Dermis microvascular lymphatic vessel endothelial cell (primary cell): Measurements from ENCODE around the gene MAD1L1. TPM values are rescaled to one million over a fixed set of nuclear protein-coding genes. Genes with fewer than 3 reads are reported as not detected.
A peak's percentile ranks its signal among the peaks of the same experiment; 100 is the strongest.

ENCODE experiments used
- DNase-seq, 2 donors: peaks; one replicate each; pipeline versions ENCODE4 v3.0.0 to v3.0.0-alpha.2; 2010; ENCODE audit warnings: low read depth in 2 of 2
- total RNA-seq: library from RNA; depleted of rRNA; stranded (reverse); fragments of >200 nt; gene quantifications from 2 replicates; pipeline ENCODE4 v1.2.1, GENCODE V29; 2014

Gene MAD1L1
- total RNA-seq, 1 donor from 2014 or later, result 41.1 TPM

GRCh38 chr7:2242541-2243429, 10.0 kb upstream of the MAD1L1 start:
- no peak for DNase-seq

GRCh38 chr7:2241580-2242540, 9.1 kb upstream of the MAD1L1 start, which contains the start of the genes MRM2 and NUDT1:
Gene MRM2 (minus strand): TSS chr7:2242205. CDS start chr7:2242169, 36 bp downstream.
Gene NUDT1 (plus strand): TSS chr7:2242226. CDS start chr7:2244575, 2,349 bp downstream.
- peak in 1 of 2 donors; percentile 77 for DNase-seq

- DNase-seq, result no peak
Observed at GRCh38 chr7:2239242-2239641, 6.5 kb upstream of the MAD1L1 start.

GRCh38 chr7:2237109-2237602, 4.4 kb upstream of the MAD1L1 start:
- peak; percentile 20 to 27 for DNase-seq

DNA sequence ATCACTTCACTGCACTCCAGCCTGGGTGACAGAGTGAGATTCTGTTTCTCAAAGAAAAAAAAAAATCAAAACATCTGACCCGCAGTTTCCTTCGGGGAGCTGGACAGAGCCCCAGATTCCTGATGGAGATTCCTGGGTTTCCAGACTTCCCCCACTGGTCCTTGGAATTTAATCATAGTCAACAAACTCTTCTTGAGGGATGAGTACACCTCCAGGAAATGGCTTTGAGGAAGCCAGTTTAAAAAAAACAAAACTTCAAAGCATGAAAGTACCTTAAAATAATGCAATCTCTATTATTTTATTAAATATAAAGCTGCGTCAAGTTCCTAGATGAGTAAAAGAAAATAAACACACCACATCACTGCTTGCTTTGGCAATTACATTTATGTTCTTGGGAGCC, 1.2 kb upstream of the MAD1L1 start:
- peak in 1 of 2 donors; percentile 47 for DNase-seq

DNA sequence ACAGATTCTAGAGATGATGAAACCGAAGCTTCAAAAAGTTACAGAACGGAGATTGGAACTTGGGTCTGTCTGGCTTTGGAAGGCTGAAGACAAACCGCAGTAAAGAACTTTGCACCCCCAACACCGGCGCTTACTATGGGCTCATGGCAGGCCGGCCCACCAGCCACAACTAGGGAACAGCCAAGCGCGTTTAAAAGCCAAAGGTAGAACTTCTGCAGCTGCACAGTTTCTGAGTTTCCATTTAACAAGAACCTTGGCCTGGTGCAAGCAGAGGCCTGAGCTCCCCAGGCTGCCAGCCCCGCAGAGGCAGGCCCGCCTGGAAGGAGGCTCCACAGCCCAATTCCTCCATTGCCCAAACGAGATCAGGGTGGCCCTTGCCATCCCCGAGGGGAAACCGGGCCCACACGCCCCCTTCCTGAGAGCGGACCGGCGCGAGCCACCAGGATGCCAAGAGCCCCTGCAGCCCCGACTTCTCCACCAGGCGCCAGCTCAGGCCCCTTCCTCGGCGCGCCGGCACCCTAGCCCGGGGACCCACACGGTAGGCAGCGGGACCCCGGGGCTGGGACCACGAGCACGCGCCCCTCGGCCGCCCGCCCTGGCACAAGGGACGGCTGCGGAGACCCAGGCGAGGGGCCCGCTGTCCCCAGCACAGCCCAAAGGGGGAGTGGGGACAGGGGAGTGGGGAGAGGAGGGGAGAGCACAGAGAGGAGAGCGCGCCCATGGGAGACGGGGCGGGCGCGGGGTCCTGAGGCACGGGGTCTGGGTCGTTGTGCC, 566 bp downstream of the MAD1L1 start:
- DNase-seq, result no peak

DNA sequence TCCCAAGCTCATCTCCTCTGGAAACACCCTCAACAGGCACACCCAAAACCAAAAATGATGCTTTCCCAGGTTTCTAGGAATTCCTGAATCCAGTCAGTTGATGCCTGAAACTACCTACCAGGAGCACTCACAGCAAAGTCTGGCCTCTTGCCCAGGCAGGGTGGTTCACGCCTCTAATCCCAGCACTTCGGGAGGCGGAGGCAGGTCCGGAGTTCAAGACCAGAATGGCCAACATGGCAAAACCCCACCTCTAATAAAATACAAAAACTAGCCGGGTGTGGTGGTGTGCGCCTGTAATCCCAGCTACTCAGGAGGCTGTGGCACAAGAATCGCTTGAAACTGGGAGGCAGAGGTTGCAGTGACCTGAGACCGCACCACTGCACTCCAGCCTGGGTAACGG, 1.9 kb downstream of the MAD1L1 start:
- no peak for DNase-seq

DNA sequence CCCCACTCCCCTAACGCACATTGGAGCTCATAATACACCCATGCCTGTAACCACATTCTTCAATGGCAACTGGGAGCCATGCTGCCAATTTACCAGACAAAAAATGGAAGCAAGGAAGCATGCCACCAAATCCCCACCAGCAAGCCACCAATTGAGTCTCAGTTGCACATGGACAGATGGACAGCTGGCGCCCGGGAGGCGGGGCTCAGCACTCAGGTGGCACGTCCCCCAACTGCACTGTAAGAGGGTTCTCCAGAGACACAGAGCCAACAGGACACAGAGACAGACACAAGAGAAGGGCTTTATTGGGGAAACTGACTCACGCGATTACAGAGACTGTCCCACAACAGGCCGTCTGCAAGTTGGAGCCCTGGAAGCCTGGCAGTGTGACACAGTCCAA, 2.5 kb downstream of the MAD1L1 start:
- no peak for DNase-seq

DNA sequence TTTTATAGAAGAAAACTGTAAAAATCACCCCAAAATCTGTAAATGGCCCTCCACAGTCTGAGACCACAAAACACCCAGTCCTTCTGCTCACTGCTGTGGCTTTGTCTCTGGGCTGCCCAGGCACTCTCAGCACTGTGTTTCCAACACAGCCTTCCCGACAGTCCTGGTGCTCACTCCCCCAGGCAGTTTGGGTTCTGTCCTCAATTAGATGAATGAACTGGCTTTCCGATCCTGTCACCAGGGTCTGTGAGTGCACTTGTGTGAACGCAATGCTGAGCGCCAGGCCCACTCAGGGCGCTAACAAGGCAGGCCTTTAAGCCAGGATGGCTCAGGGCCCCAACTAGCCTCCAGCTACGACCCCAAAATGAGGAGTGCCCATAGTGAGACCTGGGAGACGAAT, 3.3 kb downstream of the MAD1L1 start:
- no peak for DNase-seq

DNA sequence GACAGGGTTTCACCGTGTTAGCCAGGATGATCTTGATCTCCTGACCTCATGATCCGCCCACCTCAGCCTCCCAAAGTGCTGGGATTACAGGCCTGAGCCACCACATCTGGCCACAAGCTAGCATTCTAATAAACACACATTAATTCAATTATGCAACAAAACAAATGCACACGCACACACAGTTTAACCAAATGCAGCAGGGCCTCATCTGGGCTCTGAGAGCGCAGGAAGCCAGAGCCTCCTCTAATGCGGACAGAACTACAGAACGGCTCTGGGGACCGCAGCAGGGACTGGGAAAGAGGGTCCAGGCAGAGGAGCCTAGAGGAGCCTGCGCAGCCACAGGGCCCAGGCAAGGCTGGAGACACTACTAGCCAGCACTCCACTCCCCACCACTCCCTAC, 3.8 kb downstream of the MAD1L1 start:
- no peak for DNase-seq

DNA sequence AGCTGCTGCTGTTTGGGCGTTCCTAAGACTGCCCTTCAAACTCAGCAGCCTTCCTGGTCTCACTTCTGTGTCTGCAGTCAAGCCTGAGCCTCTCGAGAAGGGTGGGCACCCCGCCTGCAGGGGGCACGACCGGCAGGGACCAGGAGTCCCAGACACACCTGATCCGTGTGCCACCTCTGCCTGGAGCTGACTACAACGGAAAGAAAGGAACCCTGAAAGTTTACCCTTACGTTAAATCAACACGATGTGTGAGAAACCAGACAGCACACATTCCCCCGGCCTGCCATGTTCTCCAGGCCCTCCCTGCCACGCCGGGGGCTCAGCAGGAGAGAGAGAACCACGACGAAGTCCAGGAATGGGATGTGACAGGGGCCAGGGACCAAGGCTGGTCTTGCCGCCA, 5.0 kb downstream of the MAD1L1 start:
- no peak for DNase-seq

DNA sequence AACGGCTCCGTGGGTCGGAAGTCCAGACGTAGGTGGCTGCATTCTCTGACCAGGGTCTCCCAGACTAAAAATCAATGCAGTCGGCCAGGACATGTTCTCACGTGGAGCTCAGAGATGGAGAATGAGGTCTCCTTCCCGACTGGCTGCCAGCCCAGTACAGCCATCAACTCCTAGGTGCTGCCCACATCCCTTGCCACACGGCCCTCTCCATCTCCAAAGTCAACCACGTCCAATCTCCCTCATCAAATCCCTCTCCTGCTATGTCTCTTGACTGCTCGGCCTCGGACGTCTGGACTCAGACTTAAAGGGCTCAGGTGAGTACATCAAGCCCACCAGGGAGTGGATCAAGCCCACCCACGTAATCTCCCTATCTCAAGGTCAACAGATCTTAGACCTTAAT, 6.9 kb downstream of the MAD1L1 start:
- no peak for DNase-seq

GRCh38 chr7:2225336-2225735, 7.4 kb downstream of the MAD1L1 start:
- DNase-seq, result no peak

- no peak for DNase-seq
Observed at GRCh38 chr7:2224934-2225333, 7.8 kb downstream of the MAD1L1 start.

- DNase-seq, result no peak
Observed at GRCh38 chr7:2224491-2224928, 8.2 kb downstream of the MAD1L1 start.

- DNase-seq, result no peak
Observed at GRCh38 chr7:2223321-2223720, 9.4 kb downstream of the MAD1L1 start.

DNA sequence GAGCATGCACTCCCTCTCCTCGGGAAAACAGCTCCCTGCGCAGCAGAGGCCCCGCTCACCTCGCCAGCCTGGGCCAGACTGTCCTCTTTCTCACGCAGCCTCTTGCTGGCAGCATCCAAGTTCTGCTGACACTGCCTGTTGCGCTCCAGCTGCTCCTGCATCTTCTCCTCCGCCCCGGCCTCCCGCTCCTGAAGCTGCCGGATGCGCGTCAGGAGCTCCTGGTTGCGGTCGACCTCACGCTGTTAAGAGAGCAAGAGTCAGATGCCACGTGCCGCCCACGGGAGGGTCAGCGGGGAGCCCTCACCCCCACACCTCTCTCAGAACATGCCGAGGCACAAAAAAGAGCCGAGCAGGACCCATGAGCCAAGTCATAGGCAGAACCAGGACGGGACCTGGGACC, 10.2 kb downstream of the MAD1L1 start:
- DNase-seq, result no peak

DNA sequence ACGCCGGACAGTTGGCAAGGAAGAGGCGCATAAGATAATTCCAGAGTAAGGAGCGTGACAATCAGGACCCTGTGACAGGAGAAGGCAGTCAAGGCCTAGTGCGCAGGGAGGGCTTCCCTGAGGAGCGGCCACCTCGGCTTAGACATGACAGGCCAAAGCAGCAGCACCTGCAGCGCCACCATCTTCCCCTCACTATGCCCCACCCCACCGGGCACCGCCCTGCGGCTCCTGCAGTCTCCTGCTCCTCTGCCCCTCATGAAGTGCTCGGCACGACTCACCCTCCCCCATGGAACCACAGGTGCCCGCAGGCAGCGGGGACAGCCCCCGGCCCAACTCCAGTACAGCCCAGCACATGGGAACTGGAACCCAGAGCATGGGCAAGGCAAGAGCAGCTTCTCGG, 11.8 kb downstream of the MAD1L1 start:
- DNase-seq, result no peak

GRCh38 chr7:2220506-2220905, 12.2 kb downstream of the MAD1L1 start:
- DNase-seq, result no peak

- no peak for DNase-seq
Observed at GRCh38 chr7:2220030-2220429, 12.7 kb downstream of the MAD1L1 start.

DNA sequence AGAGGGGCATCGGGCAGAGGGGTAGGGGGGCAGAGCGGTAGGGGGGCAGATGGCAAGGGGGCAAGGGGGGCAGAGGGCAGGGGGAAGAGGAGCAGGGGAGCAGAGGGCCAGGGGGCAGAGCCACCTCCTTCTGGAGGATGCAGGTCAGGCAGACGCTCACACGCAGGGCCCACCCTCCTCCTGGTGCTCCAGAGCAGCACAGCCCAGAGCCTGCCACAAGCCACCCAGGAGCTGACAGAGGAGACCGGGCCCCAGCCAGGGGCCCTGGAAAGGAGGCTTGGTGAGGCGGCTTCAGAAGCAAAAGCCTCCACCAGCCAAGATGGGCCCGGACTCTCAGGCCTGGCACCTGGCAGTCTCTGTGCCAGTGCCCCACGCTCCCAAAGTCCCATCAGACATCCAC, 13.1 kb downstream of the MAD1L1 start:
- no peak for DNase-seq
